ENCODE data around the gene ACSF2. TPM values are rescaled to one million over a fixed set of nuclear protein-coding genes. Genes with fewer than 3 reads are reported as not detected.

The ACSF2 gene
- polyA plus RNA-seq, 1 donor from 2014 or later: not detected

Small RNA genes lying within 50 kb of the gene (small RNA-seq; reads per million reads assigned to genes)
- 0 to 1.2 (median 0) reads per million in 3 experiments for gene RF00019

Other genes with a start within 250 kb of the ACSF2 start
- 0.14 TPM in 1 of 2 replicates, not detected in the other for gene COL1A1, start 224.6 kb upstream of the ACSF2 start, polyA plus RNA-seq
- gene TMEM92, start 151.8 kb upstream of the ACSF2 start, polyA plus RNA-seq: not detected in 2 replicates
- gene XYLT2, start 80.1 kb upstream of the ACSF2 start, polyA plus RNA-seq: 6.9 and 9.5 TPM in 2 replicates
- gene MRPL27, start 53.0 kb upstream of the ACSF2 start, polyA plus RNA-seq: 118 and 138 TPM in 2 replicates
- gene EME1, start 53.0 kb upstream of the ACSF2 start, polyA plus RNA-seq: 1.1 and 5.4 TPM in 2 replicates
- gene LRRC59, start 28.7 kb upstream of the ACSF2 start, polyA plus RNA-seq: 67.2 and 71.4 TPM in 2 replicates
- gene CHAD, start 42.7 kb downstream of the ACSF2 start, polyA plus RNA-seq: not detected in 2 replicates
- 61.9 and 73.5 TPM in 2 replicates for gene RSAD1, start 52.6 kb downstream of the ACSF2 start, polyA plus RNA-seq
- gene MYCBPAP, start 82.2 kb downstream of the ACSF2 start, polyA plus RNA-seq: 0.34 and 0.35 TPM in 2 replicates
- gene EPN3, start 106.5 kb downstream of the ACSF2 start, polyA plus RNA-seq: not detected in 2 replicates
- gene SPATA20, start 121.0 kb downstream of the ACSF2 start, polyA plus RNA-seq: 48.1 and 53.5 TPM in 2 replicates
- gene CACNA1G, start 134.5 kb downstream of the ACSF2 start, polyA plus RNA-seq: 10.9 and 11.0 TPM in 2 replicates
- 0.08 TPM in 1 of 2 replicates, not detected in the other for gene ABCC3, start 208.7 kb downstream of the ACSF2 start, polyA plus RNA-seq

Data from neural cell (in vitro differentiated cells).